GM19324 (cell line): ENCODE measurements around the gene TIGD2.
"Not testable (repeated sequence)": the region's sequence is repeated elsewhere in the genome, so short reads cannot be mapped to it uniquely, and the experiment has no call there.

Source experiments
- ATAC-seq: cut with Tn5 transposase; IDR thresholded peaks from one replicate; pipeline ENCODE4 v1.9.1; 2021; ENCODE audit warnings: mild to moderate bottlenecking, moderate library complexity; ENCODE audit not compliant: unreplicated experiment, low FRiP score

The TIGD2 gene

GRCh38 chr4:89117115-89117514 lies 5.8 kb downstream of the TIGD2 start:
- no peak for ATAC-seq

- no peak for ATAC-seq
Measured at GRCh38 chr4:89119166-89119565, 7.8 kb downstream of the TIGD2 start.

- ATAC-seq, result no peak
Measured at GRCh38 chr4:89119836-89120235, 8.5 kb downstream of the TIGD2 start.

GRCh38 chr4:89121387-89122068 lies 10.2 kb downstream of the TIGD2 start:
- no peak for ATAC-seq

- ATAC-seq, result no peak
Measured at GRCh38 chr4:89123451-89123851, 12.1 kb downstream of the TIGD2 start.

- no peak for ATAC-seq
Measured at GRCh38 chr4:89125901-89126782, 14.8 kb downstream of the TIGD2 start.

- ATAC-seq, result no peak
Measured at GRCh38 chr4:89129080-89129640, 17.8 kb downstream of the TIGD2 start.

GRCh38 chr4:89134775-89135319 lies 23.5 kb downstream of the TIGD2 start:
- ATAC-seq, result no peak

- ATAC-seq, result no peak
Measured at GRCh38 chr4:89136525-89136924, 25.2 kb downstream of the TIGD2 start.

GRCh38 chr4:89137231-89137630 lies 25.9 kb downstream of the TIGD2 start:
- ATAC-seq, result no peak

GRCh38 chr4:89137695-89138094 lies 26.4 kb downstream of the TIGD2 start:
- ATAC-seq, result no peak

- ATAC-seq, result no peak
Measured at GRCh38 chr4:89140168-89140759, 28.9 kb downstream of the TIGD2 start.

GRCh38 chr4:89142691-89143669 lies 31.6 kb downstream of the TIGD2 start:
- ATAC-seq, result peak; percentile 76

GRCh38 chr4:89144652-89145051 lies 33.3 kb downstream of the TIGD2 start:
- ATAC-seq, result not testable (repeated sequence)

GRCh38 chr4:89146196-89146595 lies 34.9 kb downstream of the TIGD2 start:
- ATAC-seq, result no peak

- no peak for ATAC-seq
Measured at GRCh38 chr4:89152972-89153371, 41.6 kb downstream of the TIGD2 start.

- no peak for ATAC-seq
Measured at GRCh38 chr4:89156174-89156914, 45.0 kb downstream of the TIGD2 start.

- no peak for ATAC-seq
Measured at GRCh38 chr4:89157488-89158024, 46.2 kb downstream of the TIGD2 start.
